Endothelial cell of umbilical vein (primary cell): ENCODE results near the gene BTAF1. TPM values are rescaled to one million over a fixed set of nuclear protein-coding genes. Genes with fewer than 3 reads are reported as not detected.

Experiments
- BruUV-seq: library from RNA; stranded (reverse); fragments of 400-500 nt; replicated peaks from 2 replicates; lab custom pipeline; 2021; lab: Mats Ljungman, UMichigan
- CTCF ChIA-PET: fragments of 300-600, 350-600 bp; sonication (Branson Sonifier 250); formaldehyde crosslinking; loops from one replicate; lab custom pipeline; 2021; ENCODE audit warnings: antibody characterized with exemption, inconsistent platforms; lab: Charles Lee
- POLR2A ChIA-PET: fragments of 300-600, 350-600 bp; sonication (Branson Sonifier 250); formaldehyde crosslinking; loops from one replicate; lab custom pipeline; 2021; ENCODE audit warnings: antibody characterized with exemption, inconsistent platforms; lab: Charles Lee
- DNase-seq: peaks from one replicate; pipeline ENCODE4 v3.0.0-alpha.2; 2011; ENCODE audit warnings: low read depth, low spot score
- FAIRE-seq: peaks from 2 replicates; lab custom pipeline; 2011; peaks lifted over from hg19 to GRCh38; lab: Jason Lieb, UNC
- H2AFZ ChIP-seq: 2 replicates; pipeline ENCODE4 v1.6.0; 2012; ENCODE audit warnings: low read depth, low read length, control low read depth, inconsistent platforms
- H3K27ac ChIP-seq: 2 replicates; pipeline ENCODE4 v1.5.1; 2011; ENCODE audit warnings: low read depth, mild to moderate bottlenecking, control low read depth, low read length, moderate library complexity; ENCODE audit not compliant: insufficient read depth
- H3K27me3 ChIP-seq, 2 experiments: 2 replicates each; pipeline versions ENCODE4 v1.6.0 to v1.6.1; 2011; ENCODE audit warnings: low read length in 2 of 2, mixed read lengths in 1 of 2; ENCODE audit not compliant: control insufficient read depth in 2 of 2, insufficient read depth in 2 of 2
- H3K36me3 ChIP-seq, 2 experiments: 2 replicates in 1 of 2; 3 replicates in 1 of 2; pipeline ENCODE4 v1.5.1; 2011; ENCODE audit warnings: low read length in 2 of 2, mild to moderate bottlenecking in 1 of 2, moderate library complexity in 1 of 2; ENCODE audit not compliant: control insufficient read depth in 2 of 2, insufficient read depth in 2 of 2; ENCODE audit errors: extremely low read depth in 1 of 2
- H3K4me1 ChIP-seq: 3 replicates; pipeline ENCODE4 v1.5.1; 2011; ENCODE audit warnings: mild to moderate bottlenecking, low read length; ENCODE audit not compliant: control insufficient read depth, insufficient read depth; ENCODE audit errors: extremely low read depth
- H3K4me2 ChIP-seq: 2 replicates; pipeline ENCODE4 v1.6.1; 2011; ENCODE audit warnings: low read length, control low read depth, mixed read lengths; ENCODE audit not compliant: insufficient read depth
- H3K4me3 ChIP-seq, 3 experiments: fragments of 200-600 bp in 1 of 3; sonication (generic), shearing (Covaris generic) in 1 of 3; replicated peaks in 1 of 3; 2 replicates each; pipeline ENCODE4 v1.5.1; 2011 to 2016; ENCODE audit warnings: control low read depth in 3 of 3, low read length in 3 of 3, mild to moderate bottlenecking in 2 of 3, inconsistent platforms in 1 of 3, low read depth in 1 of 3, moderate library complexity in 1 of 3; ENCODE audit not compliant: insufficient read depth in 1 of 3
- H3K79me2 ChIP-seq: 2 replicates; pipeline ENCODE4 v1.6.0; 2012; ENCODE audit warnings: low read length, inconsistent platforms; ENCODE audit not compliant: control insufficient read depth, insufficient read depth
- H3K9ac ChIP-seq: replicated peaks from 2 replicates; pipeline ENCODE3; 2011; ENCODE audit warnings: low read length, control low read depth; ENCODE audit not compliant: insufficient read depth; ENCODE audit errors: extremely low read depth
- H3K9me1 ChIP-seq: replicated peaks from 3 replicates; pipeline ENCODE4 v1.6.0; 2011; ENCODE audit warnings: mild to moderate bottlenecking, low read length; ENCODE audit not compliant: control insufficient read depth, insufficient read depth; ENCODE audit errors: extremely low read depth
- H3K9me3 ChIP-seq: replicated peaks from 2 replicates; pipeline ENCODE4 v1.5.1; 2012; ENCODE audit warnings: low read length, inconsistent platforms; ENCODE audit not compliant: control insufficient read depth, insufficient read depth
- H4K20me1 ChIP-seq: replicated peaks from 2 replicates; pipeline ENCODE3; 2011; ENCODE audit warnings: mild to moderate bottlenecking, low read length; ENCODE audit not compliant: control insufficient read depth, insufficient read depth; ENCODE audit errors: extremely low read depth
- CTCF ChIP-seq, 2 donors: IDR thresholded peaks; 1 replicate in 1 of 2; 2 replicates in 1 of 2; pipeline ENCODE4 v1.5.1; 2011; ENCODE audit warnings: low read length in 2 of 2, mild to moderate bottlenecking in 2 of 2, moderate library complexity in 2 of 2, control low read depth in 1 of 2, inconsistent platforms in 1 of 2, low read depth in 1 of 2; ENCODE audit not compliant: insufficient read depth in 1 of 2; ENCODE audit errors: extremely low read depth in 1 of 2
- EZH2 ChIP-seq: IDR thresholded peaks from 2 replicates; pipeline ENCODE4 v1.6.1; 2012; ENCODE audit warnings: borderline replicate concordance, low read depth, mild to moderate bottlenecking, moderate library complexity, low read length, inconsistent platforms; ENCODE audit not compliant: severe bottlenecking
- FOS ChIP-seq: IDR thresholded peaks from 2 replicates; pipeline ENCODE4 v1.6.1; 2011; ENCODE audit warnings: mild to moderate bottlenecking, low read length, moderate library complexity, borderline replicate concordance; ENCODE audit not compliant: insufficient read depth
- GATA2 ChIP-seq: IDR thresholded peaks from 2 replicates; pipeline ENCODE4 v1.7.0; 2011; ENCODE audit warnings: low read depth, mild to moderate bottlenecking, moderate library complexity, mixed read lengths, low read length; ENCODE audit not compliant: insufficient read length, insufficient read depth
- JUN ChIP-seq: IDR thresholded peaks from 2 replicates; pipeline ENCODE4 v1.6.1; 2011; ENCODE audit warnings: borderline replicate concordance, low read depth; ENCODE audit not compliant: insufficient read length, insufficient read depth
- MAX ChIP-seq: IDR thresholded peaks from 2 replicates; pipeline ENCODE4 v1.6.1; 2011; ENCODE audit not compliant: insufficient read depth, insufficient read length
- MYC ChIP-seq: IDR thresholded peaks from one replicate; pipeline ENCODE4 v1.6.1; 2011; ENCODE audit warnings: mild to moderate bottlenecking, low read depth, low read length
- POLR2A ChIP-seq: IDR thresholded peaks from 2 replicates; pipeline ENCODE4 v1.6.1; 2012; ENCODE audit warnings: low read depth, mild to moderate bottlenecking, control low read depth, low read length
- POLR2AphosphoS5 ChIP-seq: IDR thresholded peaks from 2 replicates; pipeline ENCODE4 v1.6.1; 2012; ENCODE audit warnings: low read depth, mild to moderate bottlenecking, control low read depth, low read length, moderate library complexity; ENCODE audit not compliant: insufficient read depth
- dilution Hi-C: fragments of 300-500 bp; cut with MboI; formaldehyde crosslinking; loops from one replicate; pipeline ENCODE4 v1.15.0; 2019; ENCODE audit warnings: low sequenced_read_pairs; ENCODE audit not compliant: extremely low pct_ligation_motif_present
- intact Hi-C: fragments of 100-400 bp; cut with micrococcal nuclease; formaldehyde crosslinking; loops from one replicate; pipeline ENCODE4 v1.10.0; 2022
- polyA plus RNA-seq, 4 experiments: library from polyadenylated mRNA; depleted of rRNA in 3 of 4; stranded (reverse) in 3 of 4; unstranded in 1 of 4; fragments of >200 nt; gene quantifications; 2 replicates each; pipeline versions ENCODE4 v1.2.1 to v1.2.3, GENCODE V29; 2011 to 2012; ENCODE audit warnings: missing spikeins in 1 of 4
- total RNA-seq: library from RNA; stranded (reverse); gene quantifications from 2 replicates; pipeline ENCODE4 v1.2.3, GENCODE V29; 2021

The BTAF1 gene
- total and polyA plus RNA-seq, 2 donors (not counting 3 experiments of a cell fraction or from before 2014, with no cell fraction given), result 9.9 to 23.1 TPM

GRCh38 chr10:91992031-91992430 lies 68.5 kb downstream of the BTAF1 start:
- intact Hi-C loops (no loop called here), dilution Hi-C loops (no loop called here)
- no peaks in the 10 kb centered on the region for H3K27me3 ChIP-seq
- no peak for TF ChIP-seq FOS
- no peak for TF ChIP-seq MAX
- no peak for TF ChIP-seq GATA2
- no peak for TF ChIP-seq POLR2A
- no peaks in the 10 kb centered on the region for H4K20me1 ChIP-seq
- H3K9me1 ChIP-seq, result no peaks in the 10 kb centered on the region
- no peak overlapping the region for H3K27ac ChIP-seq
- no peaks in the 10 kb centered on the region for H3K79me2 ChIP-seq
- no peak for FAIRE-seq
- no TSS peak for BruUV-seq
- no peaks in the 10 kb centered on the region for H3K9me3 ChIP-seq
- no peak overlapping the region for H3K9ac ChIP-seq
- no peak overlapping the region for H2AFZ ChIP-seq
- CTCF ChIA-PET, result interaction anchor here (0.6 to 1.3 kb wide), 3 partner anchors 9 to 442 kb away, joined by 3 read pairs; no protein-coding TSS in a partner anchor
- H3K36me3 ChIP-seq, result peaks cover 2 to 7% of the 10 kb centered on the region in 2 experiments
- no peaks in the 10 kb centered on the region for H3K4me1 ChIP-seq
- no peak for DNase-seq
- no peak overlapping the region for H3K4me3 ChIP-seq
- no peak overlapping the region for H3K4me2 ChIP-seq
- POLR2A ChIA-PET, result interaction anchor here (0.7 kb wide), 2 partner anchors 15 to 68 kb away, joined by 5 read pairs; no protein-coding TSS in a partner anchor

DNA sequence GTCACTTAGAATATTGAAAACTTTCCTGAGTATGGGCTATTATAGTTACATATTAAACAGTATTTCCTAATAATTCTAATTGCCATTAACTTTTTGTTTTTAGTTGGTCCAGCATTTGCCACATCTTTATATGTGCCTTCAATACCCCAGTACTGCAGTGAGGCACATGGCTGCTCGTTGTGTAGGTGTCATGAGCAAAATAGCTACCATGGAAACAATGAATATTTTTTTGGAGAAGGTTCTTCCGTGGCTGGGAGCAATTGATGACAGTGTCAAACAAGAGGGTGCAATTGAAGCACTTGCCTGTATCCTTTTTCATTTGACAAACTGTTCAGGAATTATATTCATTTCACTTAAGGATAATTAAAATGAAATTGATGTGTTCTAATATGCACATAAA lies 72.7 kb downstream of the BTAF1 start:
- TF ChIP-seq POLR2AphosphoS5 (no peak), POLR2A (no peak), MYC (no peak), FOS (no peak), JUN (no peak), EZH2 (no peak), CTCF (IDR thresholded peaks at IDR 0.05; ENCODE audit: extremely low read depth in 1 of 2, insufficient read depth in 1 of 2, low read depth in 1 of 2, low read length in 2 of 2) (no peak), GATA2 (no peak), MAX (no peak)
- no TSS peak for BruUV-seq
- Histone ChIP-seq H3K4me1 (no peaks in the 10 kb centered on the region), H3K27me3 (no peaks in the 10 kb centered on the region), H2AFZ (no peak overlapping the region), H3K36me3 (peaks cover 2 to 9% of the 10 kb centered on the region in 2 experiments), H3K9me1 (no peaks in the 10 kb centered on the region), H3K9ac (no peak overlapping the region), H3K27ac (no peak overlapping the region), H4K20me1 (no peaks in the 10 kb centered on the region), H3K79me2 (no peaks in the 10 kb centered on the region), H3K9me3 (no peaks in the 10 kb centered on the region), H3K4me2 (no peak overlapping the region), H3K4me3 (no peak overlapping the region)
- FAIRE-seq (no peak), DNase-seq (no peak)
- dilution Hi-C loops (no loop called here), intact Hi-C loops (no loop called here)
- CTCF ChIA-PET, result no interaction called here
- POLR2A ChIA-PET, result no interaction called here
